Stimulated activated naive B cell treated with anti-CD40 and anti-IgM and Interleukin-4, amounts not matched to agents 10 μg/mL and 1 μg/mL and 100 μg/mL, for 72 hours (primary cell): ENCODE measurements around the gene PTTG1IP.

ENCODE experiments used
- ATAC-seq, 2 donors: fragments of 150-1000 bp; cut with Tn5 transposase; replicated peaks; 2 replicates each; pipeline ENCODE4 v1.10.0; 2021; ENCODE audit warnings: moderate library complexity in 1 of 2
- DNase-seq: peaks from one replicate; pipeline ENCODE4 v3.0.0; 2021
- H3K27ac Mint-ChIP-seq: one replicate; pipeline ENCODE4 v1.8.0; 2022; ENCODE audit warnings: mild to moderate bottlenecking, mixed read lengths
- H3K27me3 Mint-ChIP-seq, 2 donors: one replicate each; pipeline ENCODE4 v1.8.0; 2022; ENCODE audit warnings: mixed read lengths in 2 of 2
- H3K36me3 Mint-ChIP-seq, 2 donors: one replicate each; pipeline ENCODE4 v1.8.0; 2022; ENCODE audit warnings: mixed read lengths in 2 of 2, mild to moderate bottlenecking in 1 of 2
- H3K4me1 Mint-ChIP-seq, 2 donors: one replicate each; pipeline ENCODE4 v1.8.0; 2022; ENCODE audit warnings: mixed read lengths in 2 of 2, mild to moderate bottlenecking in 1 of 2
- H3K4me3 Mint-ChIP-seq, 2 donors: one replicate each; pipeline ENCODE4 v1.8.0; 2022; ENCODE audit warnings: mild to moderate bottlenecking in 2 of 2, mixed read lengths in 2 of 2, moderate library complexity in 1 of 2
- H3K9me3 Mint-ChIP-seq, 2 donors: one replicate each; pipeline ENCODE4 v1.8.0; 2022; ENCODE audit warnings: mixed read lengths in 2 of 2, mild to moderate bottlenecking in 1 of 2

The PTTG1IP gene, protein sequence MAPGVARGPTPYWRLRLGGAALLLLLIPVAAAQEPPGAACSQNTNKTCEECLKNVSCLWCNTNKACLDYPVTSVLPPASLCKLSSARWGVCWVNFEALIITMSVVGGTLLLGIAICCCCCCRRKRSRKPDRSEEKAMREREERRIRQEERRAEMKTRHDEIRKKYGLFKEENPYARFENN

DNA sequence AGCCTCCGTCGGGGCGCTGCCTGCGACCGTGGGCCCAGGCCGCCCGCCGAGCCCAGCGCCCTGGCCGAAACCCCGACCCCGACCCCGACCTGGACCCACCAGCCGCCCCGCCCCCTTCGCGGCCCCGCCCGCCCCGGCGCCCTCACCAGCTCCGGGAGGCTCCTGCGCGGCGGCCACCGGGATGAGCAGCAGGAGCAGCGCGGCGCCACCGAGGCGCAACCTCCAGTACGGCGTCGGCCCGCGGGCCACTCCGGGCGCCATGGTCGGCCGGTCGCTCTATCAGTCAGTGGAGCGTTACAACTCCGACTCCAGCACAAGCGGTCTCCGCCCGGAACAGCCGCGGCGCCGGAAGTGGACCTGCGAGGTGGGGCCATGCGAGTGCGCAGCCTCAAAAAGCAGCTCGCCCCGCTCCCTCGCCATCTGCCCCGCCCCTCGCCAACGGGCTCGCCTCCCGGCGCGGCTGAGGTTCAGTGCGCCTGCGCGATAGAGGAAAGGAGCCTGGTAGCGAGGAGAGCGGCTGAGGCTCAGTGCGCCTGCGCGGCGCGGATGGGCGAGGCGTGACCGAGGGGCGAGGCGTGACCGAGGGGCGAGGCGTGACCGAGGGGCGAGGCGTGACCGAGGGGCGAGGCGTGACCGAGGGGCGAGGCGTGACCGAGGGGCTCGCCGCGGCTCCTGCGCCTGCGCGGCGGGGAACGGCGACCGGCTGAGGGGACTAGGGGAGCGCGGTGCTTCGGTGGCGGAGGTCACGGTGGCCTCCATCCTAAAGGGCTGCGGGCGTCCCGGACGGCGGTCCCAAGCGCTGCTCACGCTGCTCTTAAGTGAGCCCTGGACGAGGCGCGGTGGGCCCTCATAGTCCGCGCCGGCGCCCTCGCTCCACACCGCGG lies at the start of gene PTTG1IP:
Gene PTTG1IP (minus strand): TSS at position 335 of the 884 bp plus-strand sequence. CDS start 74 bp downstream, at position 261.
- Mint-ChIP-seq H3K4me1 (peaks cover 42 to 70% of the 10 kb centered on the region in 2 donors), H3K4me3 (peak within 1 kb of the TSS; percentile 87 to 92), H3K27ac (peak within 1 kb of the TSS; percentile 93), H3K9me3 (no peaks in the 10 kb centered on the region), H3K36me3 (peaks cover 2 to 7% of the 10 kb centered on the region in 2 donors), H3K27me3 (no peaks in the 10 kb centered on the region)
- peak; percentile 84 for ATAC-seq
- DNase-seq, result peak; percentile 99

GRCh38 chr21:44921928-44922327 lies 48.4 kb upstream of the PTTG1IP start:
- Mint-ChIP-seq H3K4me3 (peak overlapping the region; percentile 88 to 94), H3K27me3 (no peaks in the 10 kb centered on the region), H3K9me3 (no peaks in the 10 kb centered on the region), H3K27ac (peak overlapping the region; percentile 79), H3K36me3 (peaks cover 7 to 41% of the 10 kb centered on the region in 2 donors), H3K4me1 (peaks cover 58 to 95% of the 10 kb centered on the region in 2 donors)
- DNase-seq (no peak), ATAC-seq (no peak)

GRCh38 chr21:44920694-44921604 lies 47.5 kb upstream of the PTTG1IP start, which contains the start of gene ITGB2:
Gene ITGB2, minus strand, starts transcription at chr21:44920899. Its CDS starts 10,117 bp downstream, at chr21:44910782.
- Mint-ChIP-seq H3K27me3 (no peaks in the 10 kb centered on the region), H3K4me1 (peaks cover 52 to 95% of the 10 kb centered on the region in 2 donors), H3K27ac (peak within 1 kb of the TSS; percentile 98), H3K36me3 (peaks cover 11 to 41% of the 10 kb centered on the region in 2 donors), H3K4me3 (peak within 1 kb of the TSS; percentile 88 to 94), H3K9me3 (no peaks in the 10 kb centered on the region)
- ATAC-seq, result peak; percentile 94 to 95
- DNase-seq, result peak; percentile 74

DNA sequence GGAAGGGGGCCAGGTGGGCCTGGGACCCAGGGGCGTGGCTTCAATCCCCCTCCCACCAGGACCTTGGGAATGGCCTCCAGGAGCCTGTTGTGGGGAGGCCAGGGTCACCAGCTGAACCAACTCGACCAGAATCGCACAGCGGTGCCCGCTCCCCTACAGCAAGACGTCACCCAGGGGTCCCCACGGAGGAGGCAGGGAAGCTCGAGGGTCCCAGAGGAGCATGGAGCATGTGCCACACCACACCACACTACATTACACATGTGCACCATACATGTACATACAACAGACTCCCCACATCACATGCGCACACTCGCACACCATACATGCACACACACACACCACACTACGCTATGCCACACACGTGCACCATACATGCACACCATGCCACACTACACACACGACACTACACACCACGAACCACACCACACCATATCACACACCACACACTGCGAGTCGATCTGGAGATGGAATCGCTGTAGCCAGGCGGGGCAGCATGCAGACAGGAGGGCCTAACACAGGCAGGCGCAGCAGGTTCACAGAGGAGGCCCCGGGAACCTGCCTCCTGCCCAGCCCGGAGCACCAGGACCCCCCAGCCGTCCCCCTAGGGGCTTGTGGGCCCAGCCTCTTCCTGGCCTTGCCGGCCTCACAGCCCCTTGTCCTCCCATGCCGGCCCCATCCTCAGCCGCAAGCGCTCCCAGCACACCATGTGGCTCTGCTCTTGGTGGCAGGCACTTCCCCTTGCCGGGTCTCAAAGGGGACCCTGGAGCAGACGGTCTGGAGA lies 46.6 kb upstream of the PTTG1IP start:
- H3K9me3 Mint-ChIP-seq, result no peaks in the 10 kb centered on the region
- H3K36me3 Mint-ChIP-seq, result peaks cover 11 to 46% of the 10 kb centered on the region in 2 donors
- no peaks in the 10 kb centered on the region for H3K27me3 Mint-ChIP-seq
- no peak for DNase-seq
- H3K27ac Mint-ChIP-seq, result peak overlapping the region; percentile 98
- peak; percentile 29 to 44 for ATAC-seq
- peaks cover 57 to 97% of the 10 kb centered on the region in 2 donors for H3K4me1 Mint-ChIP-seq
- peak overlapping the region; percentile 88 to 94 for H3K4me3 Mint-ChIP-seq

DNA sequence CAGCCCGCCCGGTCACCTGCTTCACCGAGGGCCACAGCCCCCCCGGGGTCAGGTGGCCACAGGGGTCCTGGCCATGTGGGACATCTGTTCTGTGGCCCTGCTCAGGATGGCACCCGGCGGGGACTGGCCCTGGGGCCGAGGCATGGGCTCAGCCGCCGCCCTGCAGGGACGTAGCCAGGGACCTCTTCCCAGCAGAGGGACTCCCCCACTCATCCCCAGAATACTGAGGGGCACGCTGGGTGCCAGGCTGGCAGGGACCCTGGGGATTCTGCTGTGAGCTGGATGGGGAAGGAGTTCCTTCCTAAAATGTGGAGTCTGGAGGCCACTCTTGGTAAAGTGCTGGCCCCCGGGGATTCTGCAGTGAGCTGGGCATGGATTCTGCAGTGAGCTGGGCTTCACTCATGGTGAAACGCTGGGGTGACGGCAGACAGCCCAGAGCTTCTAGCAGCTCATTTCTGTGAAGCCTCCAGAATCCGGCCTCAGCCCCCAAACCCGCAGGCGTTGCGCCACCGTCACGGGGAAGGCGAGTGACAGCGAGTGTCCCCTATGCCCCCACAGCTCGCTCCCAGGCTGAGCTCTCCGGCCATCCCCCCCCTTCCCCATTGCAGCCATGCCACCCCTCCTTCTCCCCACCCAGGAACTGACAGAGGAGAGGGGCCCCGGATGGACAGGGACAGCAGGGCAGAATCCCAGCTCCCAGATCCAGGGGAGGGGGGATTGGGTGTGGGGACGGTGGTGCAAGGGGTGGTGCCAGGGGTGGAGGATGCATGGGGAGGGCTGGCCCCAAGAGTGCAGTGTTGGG lies 45.8 kb upstream of the PTTG1IP start:
- peak overlapping the region; percentile 81 for H3K27ac Mint-ChIP-seq
- peaks cover 13 to 49% of the 10 kb centered on the region in 2 donors for H3K36me3 Mint-ChIP-seq
- H3K27me3 Mint-ChIP-seq, result no peaks in the 10 kb centered on the region
- H3K4me3 Mint-ChIP-seq, result peak overlapping the region; percentile 88 to 94
- DNase-seq (no peak), ATAC-seq (no peak)
- peaks cover 55 to 97% of the 10 kb centered on the region in 2 donors for H3K4me1 Mint-ChIP-seq
- H3K9me3 Mint-ChIP-seq, result no peaks in the 10 kb centered on the region

- peak overlapping the region; percentile 75 for H3K27ac Mint-ChIP-seq
- ATAC-seq (no peak), DNase-seq (no peak)
- peak overlapping the region; percentile 65 to 88 for H3K4me3 Mint-ChIP-seq
- peaks cover 56 to 97% of the 10 kb centered on the region in 2 donors for H3K4me1 Mint-ChIP-seq
- H3K27me3 Mint-ChIP-seq, result no peaks in the 10 kb centered on the region
- peaks cover 17 to 48% of the 10 kb centered on the region in 2 donors for H3K36me3 Mint-ChIP-seq
- no peaks in the 10 kb centered on the region for H3K9me3 Mint-ChIP-seq
Observed at GRCh38 chr21:44918581-44919033, 45.1 kb upstream of the PTTG1IP start.

DNA sequence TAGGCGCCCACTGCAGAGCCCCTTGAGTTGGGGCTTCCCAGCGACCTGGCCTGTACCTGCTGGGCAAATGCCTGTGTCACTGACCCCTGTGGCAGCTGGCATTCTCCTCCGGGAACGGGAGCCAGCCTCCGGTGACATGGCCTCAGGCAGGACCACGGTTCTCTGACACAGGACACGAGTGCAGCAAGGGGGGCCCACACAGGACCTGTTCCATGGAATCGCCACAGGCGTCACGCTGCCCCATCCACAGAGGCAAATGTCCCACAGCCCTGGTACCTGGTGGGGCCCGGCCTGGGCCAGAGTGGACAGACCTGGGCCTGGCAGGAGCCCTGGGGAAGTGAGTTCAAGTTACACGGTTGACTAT lies 44.6 kb upstream of the PTTG1IP start:
- Mint-ChIP-seq H3K27ac (peak overlapping the region; percentile 91), H3K27me3 (no peaks in the 10 kb centered on the region), H3K9me3 (no peaks in the 10 kb centered on the region), H3K4me1 (peaks cover 60 to 97% of the 10 kb centered on the region in 2 donors), H3K4me3 (peak overlapping the region; percentile 20 to 65), H3K36me3 (peaks cover 17 to 48% of the 10 kb centered on the region in 2 donors)
- DNase-seq, result no peak
- no peak for ATAC-seq

DNA sequence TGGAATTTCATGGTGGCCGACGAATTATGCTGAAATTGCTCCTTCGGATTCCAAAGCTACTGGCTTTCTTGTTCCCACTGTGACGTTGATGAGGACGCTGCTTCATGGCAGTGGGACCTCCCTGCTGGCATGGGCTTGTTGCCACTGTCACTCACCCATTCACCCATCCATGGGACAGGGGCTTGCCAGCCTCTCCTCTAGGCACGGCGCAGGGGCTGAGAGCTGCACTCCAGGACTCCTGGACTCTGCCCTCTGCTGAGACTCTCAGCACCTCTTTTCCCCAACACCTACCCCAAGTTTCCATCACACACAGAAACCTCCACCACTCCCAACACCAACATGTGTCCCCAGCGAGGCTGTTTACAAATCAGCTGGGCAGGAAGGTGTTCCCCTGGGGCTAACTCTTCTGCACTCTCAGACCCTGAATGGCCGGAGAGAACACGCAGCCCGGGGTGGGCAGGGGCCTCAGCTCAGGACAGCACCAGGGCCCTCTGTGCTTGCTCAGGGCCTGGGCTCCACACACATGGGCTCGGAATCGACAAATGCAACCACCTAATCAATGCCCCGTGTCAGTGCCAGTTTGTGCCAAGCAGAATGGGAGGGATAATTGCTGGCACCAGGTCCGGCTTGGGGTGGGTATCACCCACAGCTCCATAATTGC lies 44.1 kb upstream of the PTTG1IP start:
- Mint-ChIP-seq H3K27ac (peak overlapping the region; percentile 91), H3K27me3 (no peaks in the 10 kb centered on the region), H3K36me3 (peaks cover 17 to 45% of the 10 kb centered on the region in 2 donors), H3K9me3 (no peaks in the 10 kb centered on the region), H3K4me1 (peaks cover 58 to 95% of the 10 kb centered on the region in 2 donors), H3K4me3 (peak overlapping the region; percentile 20 to 75)
- no peak for ATAC-seq
- no peak for DNase-seq

GRCh38 chr21:44916965-44917364 lies 43.5 kb upstream of the PTTG1IP start:
- Mint-ChIP-seq H3K9me3 (no peaks in the 10 kb centered on the region), H3K27ac (no peak overlapping the region), H3K36me3 (peaks cover 17 to 45% of the 10 kb centered on the region in 2 donors), H3K27me3 (no peaks in the 10 kb centered on the region), H3K4me1 (peaks cover 61 to 95% of the 10 kb centered on the region in 2 donors), H3K4me3 (no peak overlapping the region)
- ATAC-seq (no peak), DNase-seq (no peak)

DNA sequence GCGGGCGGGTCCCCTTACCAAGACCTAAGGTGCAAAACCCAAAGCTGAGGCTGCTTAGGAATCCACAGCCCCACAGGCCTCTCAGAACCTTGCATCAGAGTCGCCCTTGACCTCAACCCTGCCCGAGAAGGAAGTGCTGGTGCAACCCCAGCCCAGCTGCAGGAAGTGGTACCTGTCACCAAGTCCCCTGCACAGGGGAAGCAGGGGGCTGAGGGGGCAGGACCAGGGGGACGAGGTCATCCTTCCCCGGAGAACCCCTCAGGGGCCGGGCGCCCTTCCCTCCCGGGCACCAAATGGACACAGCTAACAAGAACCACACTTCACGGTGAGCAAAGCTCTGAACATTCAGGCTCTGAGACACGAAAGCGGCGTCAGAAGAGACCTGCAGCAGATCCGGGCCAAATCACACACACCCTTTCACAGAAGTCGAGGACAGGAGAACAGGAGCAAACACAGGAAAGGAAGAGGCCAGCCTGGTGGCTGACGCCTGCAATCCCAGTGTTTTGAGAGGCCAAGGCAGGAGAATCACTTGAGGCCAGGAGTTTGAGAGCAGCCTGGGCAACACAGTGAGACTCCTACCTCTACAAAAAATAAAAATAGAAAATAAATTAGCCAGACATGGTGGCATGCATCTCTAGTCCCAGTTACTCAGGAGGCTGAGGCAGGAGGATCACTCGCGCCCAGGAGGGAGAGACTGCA lies 40.8 kb upstream of the PTTG1IP start:
- Mint-ChIP-seq H3K27ac (peak overlapping the region; percentile 97), H3K9me3 (no peaks in the 10 kb centered on the region), H3K27me3 (no peaks in the 10 kb centered on the region), H3K36me3 (peaks cover 28 to 44% of the 10 kb centered on the region in 2 donors), H3K4me1 (peaks cover 67 to 98% of the 10 kb centered on the region in 2 donors), H3K4me3 (peak overlapping the region; percentile 76 to 83)
- ATAC-seq (peak; percentile 78 to 79), DNase-seq (no peak)

- no peak for DNase-seq
- H3K27ac Mint-ChIP-seq, result peak overlapping the region; percentile 97
- peak overlapping the region; percentile 76 to 83 for H3K4me3 Mint-ChIP-seq
- ATAC-seq, result no peak
- H3K36me3 Mint-ChIP-seq, result peaks cover 34 to 49% of the 10 kb centered on the region in 2 donors
- no peaks in the 10 kb centered on the region for H3K27me3 Mint-ChIP-seq
- H3K9me3 Mint-ChIP-seq, result no peaks in the 10 kb centered on the region
- H3K4me1 Mint-ChIP-seq, result peaks cover 71 to 98% of the 10 kb centered on the region in 2 donors
Observed at GRCh38 chr21:44913425-44914175, 40.1 kb upstream of the PTTG1IP start.
